H54 (cell line): ENCODE results near the gene PROS1.
"Not testable (repeated sequence)": the region's sequence is repeated elsewhere in the genome, so short reads cannot be mapped to it uniquely, and the experiment has no call there.

ENCODE experiments used
- DNase-seq: peaks from one replicate; pipeline ENCODE4 v3.0.0; 2011; ENCODE audit warnings: low spot score, mixed read lengths; ENCODE audit not compliant: insufficient read length
- FAIRE-seq: peaks from 3 replicates; lab custom pipeline; 2011; peaks lifted over from hg19 to GRCh38; lab: Jason Lieb, UNC
- POLR2A ChIP-seq: IDR thresholded peaks from 2 replicates; pipeline ENCODE4 v1.6.1; 2011; ENCODE audit warnings: low read depth, mild to moderate bottlenecking, low read length

PROS1 gene

DNA sequence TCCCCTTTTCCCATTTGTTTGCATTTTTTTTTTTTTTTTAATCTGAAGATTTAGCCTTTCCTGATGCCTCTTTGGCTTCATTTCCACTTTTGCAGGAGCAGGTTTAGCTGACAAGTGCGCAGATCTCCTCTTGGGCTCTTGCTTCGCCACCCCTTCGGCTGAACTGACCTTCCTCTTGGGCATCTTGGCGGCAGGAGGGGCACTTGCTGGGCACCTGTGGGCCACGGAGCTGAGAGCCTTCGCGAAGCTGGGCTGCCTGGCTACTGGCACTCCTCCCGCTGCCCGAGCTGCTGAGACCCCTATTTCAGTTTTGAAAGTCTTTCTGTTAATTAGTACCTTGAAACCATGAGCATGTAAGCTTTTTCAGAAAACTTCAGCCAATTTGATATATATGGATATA is 15.1 kb upstream of the PROS1 start:
- FAIRE-seq (no peak), DNase-seq (no peak)
- TF ChIP-seq POLR2A = no peak

DNA sequence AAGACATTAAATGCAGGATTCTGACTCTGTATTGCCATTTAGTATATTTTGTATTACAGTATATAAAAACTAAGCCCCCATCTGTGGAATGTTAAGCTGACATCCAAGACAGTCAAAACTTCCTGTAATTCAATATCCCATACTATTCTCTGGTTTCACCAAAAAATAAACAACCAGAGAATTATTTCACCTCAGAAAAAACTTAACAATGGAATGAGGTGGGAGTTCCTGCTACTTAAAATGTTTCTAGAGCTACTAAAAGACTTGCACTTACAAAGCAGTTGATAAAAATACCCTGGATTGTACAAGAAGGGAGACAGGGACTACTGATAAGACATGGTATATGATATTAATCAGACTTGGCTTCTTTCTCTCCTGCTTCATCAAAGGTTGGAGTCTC is 14.6 kb upstream of the PROS1 start:
- DNase-seq (no peak), FAIRE-seq (peak; percentile 61)
- no peak for TF ChIP-seq POLR2A

DNA sequence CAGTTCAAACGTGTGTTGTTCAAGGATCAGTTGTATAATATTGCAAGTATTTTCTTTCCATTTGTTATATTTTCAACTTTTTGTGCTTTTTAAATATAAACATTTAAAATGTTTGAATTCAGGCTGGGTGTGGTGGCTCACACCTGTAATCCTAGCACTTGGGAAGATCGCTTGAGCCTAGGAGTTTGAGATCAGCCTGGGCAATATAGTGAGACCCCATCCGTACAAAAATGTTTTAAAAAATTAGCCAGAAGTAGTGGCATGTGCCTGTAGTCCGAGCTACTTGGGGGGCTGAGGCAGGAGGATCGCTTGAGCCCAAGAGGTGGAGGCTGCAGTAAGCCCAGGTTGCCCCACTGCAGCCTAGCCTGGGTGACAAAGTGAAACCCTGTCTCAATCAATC is 10.9 kb upstream of the PROS1 start:
- FAIRE-seq (no peak), DNase-seq (no peak)
- no peak for TF ChIP-seq POLR2A

DNA sequence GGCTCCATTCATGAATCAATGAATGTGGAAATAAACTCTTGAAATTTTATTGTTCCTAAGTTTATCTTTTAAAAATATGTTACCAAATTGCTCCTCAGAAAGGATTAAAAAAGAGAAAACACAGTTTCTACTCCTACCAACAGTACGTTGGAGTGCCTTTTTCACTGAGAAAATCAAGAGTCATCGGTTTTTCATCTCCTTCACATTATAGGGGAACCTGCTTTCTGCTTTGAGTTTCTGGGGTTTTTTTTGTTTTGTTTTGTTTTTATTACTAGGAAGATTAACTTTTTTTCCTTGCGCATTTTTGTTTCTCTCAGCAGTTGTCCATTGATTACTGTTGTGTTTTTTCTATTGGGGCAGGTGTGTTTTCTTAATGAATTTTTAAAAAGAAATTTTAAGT is 9.7 kb upstream of the PROS1 start:
- no peak for DNase-seq
- FAIRE-seq = no peak
- no peak for TF ChIP-seq POLR2A

DNA sequence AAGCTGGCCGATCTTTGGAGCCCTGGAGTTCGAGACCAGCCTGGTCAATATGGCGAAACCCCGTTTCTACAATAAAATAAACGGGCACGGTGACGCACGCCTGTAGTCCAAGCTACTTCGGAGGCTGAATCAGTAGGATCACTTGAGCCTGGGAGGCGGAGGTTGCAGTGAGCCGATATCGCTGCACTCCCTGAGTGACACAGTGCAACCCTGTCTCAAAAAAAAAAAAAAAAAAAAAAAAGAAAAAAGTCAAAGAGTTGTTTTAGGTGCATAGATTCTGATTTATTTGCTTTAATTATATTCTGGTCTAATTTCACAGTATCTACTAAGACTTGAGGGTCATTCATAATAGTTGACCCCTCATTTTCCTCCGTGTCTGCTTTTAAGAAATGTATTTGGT is 8.0 kb upstream of the PROS1 start:
- TF ChIP-seq POLR2A = no peak
- no peak for DNase-seq
- FAIRE-seq = no peak

DNA sequence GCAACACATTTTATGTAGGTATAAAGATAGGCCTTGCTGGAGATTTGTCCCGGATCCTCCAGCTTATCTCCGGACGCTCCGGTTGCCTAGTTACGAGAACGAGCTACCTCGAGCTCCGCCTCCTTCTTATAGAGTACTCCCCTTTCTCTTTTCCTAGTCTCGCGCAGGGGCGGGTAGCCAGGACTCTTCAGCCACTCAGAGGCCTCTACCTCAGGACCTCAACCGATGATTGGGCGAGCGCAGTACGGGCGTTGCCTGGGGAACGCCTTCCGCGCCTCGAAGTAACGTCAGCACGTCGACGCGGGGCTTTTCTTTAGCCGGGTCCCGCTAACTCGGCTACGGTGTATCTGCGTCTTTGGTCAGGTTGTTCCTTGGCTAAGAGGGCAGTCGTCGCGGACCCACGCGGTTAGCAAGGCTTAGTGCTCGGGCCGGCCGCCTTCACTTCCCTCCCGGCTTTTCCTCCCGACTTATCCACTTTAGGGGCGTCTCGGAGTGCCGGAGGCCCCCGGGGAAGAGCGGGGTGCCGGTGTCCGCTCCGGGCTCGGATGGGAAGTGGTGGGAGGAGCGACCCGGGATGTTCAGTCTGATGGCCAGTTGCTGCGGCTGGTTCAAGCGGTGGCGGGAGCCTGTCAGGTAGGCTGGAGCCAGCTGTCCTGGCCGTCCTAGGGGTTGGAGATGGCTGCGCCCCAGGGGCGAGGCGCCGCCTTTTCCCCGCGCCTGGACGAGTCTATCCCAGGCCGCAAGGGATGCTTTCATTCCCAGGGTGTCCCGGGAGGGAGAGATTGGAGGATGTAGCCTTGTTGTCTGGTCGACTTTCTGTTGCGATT is 6.4 kb upstream of the PROS1 start, which contains the start of gene ARL13B:
ARL13B (plus strand) TSS at position 306 of the 827 bp plus-strand sequence; CDS start at position 575, 269 bp downstream.
- FAIRE-seq (peak; percentile 100), DNase-seq (peak; percentile 85)
- TF ChIP-seq POLR2A = peak; percentile 85

DNA sequence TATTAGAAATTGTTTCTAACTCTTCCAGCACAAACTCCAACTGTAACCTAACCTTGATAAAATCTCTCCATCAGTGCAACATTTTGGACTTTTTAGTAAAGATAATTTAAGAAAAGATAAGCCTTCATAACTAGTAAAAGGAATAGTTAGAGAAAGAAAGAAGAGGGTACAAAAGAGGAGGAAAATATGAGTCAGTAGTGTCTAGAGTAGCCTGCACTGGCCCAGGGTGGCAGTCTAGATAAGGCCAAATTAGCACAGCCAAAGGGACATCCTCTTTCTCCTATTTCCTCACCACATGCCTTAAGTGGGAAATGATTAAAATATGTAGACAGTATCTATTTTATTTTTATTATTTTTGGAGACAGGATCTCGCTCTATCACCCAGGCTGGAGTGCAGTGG is 3.7 kb downstream of the PROS1 start:
- DNase-seq (no peak), FAIRE-seq (no peak)
- TF ChIP-seq POLR2A = no peak

DNA sequence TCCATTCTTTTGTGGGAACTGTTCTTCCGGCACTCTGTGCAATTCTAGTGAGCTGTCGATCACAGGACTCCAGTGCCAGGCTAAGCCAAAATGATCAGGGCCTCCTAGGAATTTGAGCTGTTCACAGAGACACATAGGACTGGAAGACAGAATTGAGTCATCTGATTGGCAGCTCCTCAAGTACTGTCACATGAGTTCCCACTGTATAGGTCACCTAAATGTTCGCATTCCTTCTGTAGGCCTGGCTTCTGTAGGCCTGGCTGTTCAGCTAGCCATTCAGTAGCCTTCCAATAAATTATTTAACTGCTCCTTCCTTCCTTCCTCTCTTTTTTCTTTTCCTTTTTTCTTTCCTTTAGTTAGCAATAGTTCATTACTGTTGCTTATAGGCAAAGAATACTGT is 4.3 kb downstream of the PROS1 start:
- FAIRE-seq (no peak), DNase-seq (peak; percentile 19)
- no peak for TF ChIP-seq POLR2A

DNA sequence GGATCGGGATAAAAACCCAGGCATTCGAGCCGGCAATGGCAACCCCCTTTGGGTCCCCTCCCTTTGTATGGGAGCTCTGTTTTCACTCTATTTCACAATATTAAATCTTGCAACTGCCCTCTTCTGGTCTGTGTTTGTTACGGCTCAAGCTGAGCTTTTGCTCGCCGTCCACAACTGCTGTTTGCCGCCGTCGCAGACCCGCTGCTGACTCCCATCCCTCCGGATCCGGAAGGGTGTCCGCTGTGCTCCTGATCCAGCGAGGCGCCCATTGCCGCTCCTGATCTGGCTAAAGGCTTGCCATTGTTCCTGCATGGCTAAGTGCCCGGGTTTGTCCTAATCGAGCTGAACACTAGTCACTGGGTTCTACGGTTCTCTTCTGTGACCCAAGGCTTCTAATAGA is 8.6 kb downstream of the PROS1 start:
- not testable (repeated sequence) for DNase-seq, FAIRE-seq

DNA sequence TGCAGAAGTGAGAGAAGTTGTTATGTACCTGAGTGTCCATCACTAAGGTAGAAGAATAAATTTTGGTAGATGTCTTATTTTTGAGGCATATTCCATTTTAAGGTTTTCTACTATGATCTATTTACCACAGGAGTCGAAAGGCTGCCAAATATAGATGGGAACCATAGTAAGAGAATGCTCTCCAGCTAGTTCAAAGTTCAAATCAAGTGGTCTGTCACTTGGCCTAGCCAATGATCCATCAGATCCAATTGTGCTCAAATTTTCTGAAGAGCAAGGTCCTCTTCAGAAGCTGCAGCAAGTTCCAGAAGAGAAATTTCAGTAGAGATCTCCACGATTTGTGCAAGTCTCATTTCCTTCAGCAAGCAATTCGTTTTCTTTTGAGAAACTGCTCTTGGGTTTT is 10.9 kb downstream of the PROS1 start:
- no peak for TF ChIP-seq POLR2A
- FAIRE-seq (no peak), DNase-seq (no peak)

DNA sequence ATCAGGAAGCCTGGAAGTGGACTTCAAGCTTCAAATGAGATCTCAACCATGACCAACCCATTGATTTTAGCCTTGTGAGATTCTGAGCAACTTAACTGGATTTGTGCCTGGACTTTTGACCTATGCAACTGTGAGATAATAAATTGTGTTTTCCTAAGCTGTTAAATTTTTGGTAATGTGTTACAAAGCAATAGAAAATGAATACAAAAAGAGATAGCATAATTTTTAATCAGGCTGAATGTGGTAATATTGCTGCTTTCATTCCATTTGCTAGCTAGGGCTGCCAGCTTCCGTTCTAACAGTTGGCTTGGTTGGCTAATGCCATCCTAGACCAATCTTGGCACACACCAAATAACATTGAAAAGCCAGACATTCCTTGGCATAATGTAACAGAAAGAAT is 12.2 kb downstream of the PROS1 start:
- no peak for FAIRE-seq
- no peak for DNase-seq
- no peak for TF ChIP-seq POLR2A

DNA sequence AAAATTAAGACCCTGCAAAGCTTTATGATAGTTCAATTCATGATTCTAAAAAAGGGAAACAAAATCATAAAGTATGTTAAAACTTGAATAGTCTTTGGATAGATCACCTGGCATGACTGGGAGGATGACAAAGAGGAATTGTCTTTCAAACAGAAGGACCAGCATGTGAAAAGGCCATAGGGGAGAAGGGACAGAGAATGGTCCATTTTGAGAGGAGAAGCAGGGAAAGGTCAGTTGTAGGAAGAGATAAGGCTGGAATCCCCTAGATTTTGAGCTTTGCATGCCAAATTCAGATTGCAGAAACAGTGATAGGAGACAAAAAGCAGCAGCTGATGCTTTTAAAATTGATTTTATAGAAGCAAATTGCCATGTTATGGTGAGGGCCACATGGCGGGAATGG is 12.7 kb downstream of the PROS1 start:
- TF ChIP-seq POLR2A = no peak
- no peak for FAIRE-seq
- no peak for DNase-seq

DNA sequence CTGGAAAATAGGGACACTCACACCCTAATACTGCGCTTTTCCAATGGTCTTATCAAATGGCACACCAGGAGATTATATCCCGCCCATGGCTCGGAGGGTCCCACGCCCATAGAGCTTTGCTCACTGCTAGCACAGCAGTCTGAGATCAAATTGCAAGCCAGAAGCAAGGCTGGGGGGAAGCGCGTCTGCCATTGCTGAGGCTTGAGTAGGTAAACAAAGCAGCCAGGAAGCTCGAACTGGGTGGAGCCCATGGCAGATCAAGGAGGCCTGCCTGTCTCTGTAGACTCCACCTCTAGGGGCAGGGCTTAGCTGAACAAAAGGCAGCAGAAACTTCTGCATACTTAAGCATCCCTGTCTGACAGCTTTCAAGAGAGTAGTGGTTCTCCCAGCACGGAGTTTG is 23.7 kb downstream of the PROS1 start:
- DNase-seq, FAIRE-seq: not testable (repeated sequence)

DNA sequence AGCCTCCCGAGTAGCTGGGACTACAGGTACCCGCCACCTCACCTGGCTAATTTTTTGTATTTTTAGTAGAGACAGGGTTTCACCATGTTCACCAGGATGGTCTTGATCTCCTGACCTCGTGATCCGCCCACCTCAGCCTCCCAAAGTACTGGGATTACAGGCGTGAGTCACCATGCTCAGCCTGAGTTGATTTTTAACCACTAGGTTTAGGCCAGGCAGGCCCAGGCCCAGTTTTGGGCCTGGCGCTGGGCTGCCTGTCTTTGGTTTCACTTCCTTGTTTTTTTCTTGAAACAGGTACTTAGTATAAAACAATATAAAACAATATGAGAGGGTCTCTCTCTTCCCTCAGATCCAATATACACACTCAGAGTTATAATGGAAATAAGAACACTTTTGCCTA is 36.2 kb downstream of the PROS1 start:
- DNase-seq, FAIRE-seq: not testable (repeated sequence)

DNA sequence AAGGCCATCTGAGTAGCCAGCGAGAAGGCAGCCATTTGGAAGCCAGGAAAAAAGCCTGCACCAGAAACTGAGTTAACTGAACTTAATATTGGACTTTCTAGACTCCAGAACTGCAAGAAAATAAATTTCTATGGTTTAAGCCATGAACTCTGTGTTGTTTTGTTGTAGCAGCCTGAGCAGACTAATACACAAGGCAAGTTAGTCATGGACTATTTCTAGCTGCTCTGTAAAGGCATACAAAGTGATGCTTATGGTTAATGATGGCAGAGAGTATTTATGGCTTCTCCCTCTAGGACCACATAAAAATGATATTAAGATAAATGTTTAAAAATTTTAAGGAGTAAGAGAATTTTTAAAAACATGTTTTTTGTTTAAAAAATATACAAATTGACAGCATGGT is 37.1 kb downstream of the PROS1 start:
- no peak for DNase-seq
- no peak for TF ChIP-seq POLR2A
- FAIRE-seq = no peak
